ENCODE results near the gene PPM1F.

Gene PPM1F

DNA sequence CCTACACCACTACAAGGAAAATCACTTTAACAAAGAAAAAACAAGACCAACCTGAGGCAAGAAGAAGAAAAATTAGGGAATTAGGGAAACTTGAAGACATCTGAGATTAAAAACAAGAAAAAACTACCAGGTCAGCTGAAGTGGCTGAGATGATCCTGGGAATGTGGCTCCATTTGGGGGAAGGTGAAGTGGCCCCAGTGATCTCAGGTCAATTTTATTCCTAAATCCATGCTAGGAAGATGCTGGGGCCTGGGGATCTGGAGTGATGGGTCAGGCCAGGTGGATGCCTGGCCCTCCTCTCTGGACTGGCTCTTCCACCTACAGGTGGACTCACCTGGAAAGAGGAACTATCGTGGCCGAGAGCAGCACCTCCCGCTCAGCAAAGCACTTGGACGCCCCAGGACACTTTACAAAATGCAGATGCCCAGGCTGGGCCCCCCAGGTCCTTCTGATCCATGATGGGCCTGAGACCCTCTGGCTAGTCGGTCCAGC, 23.3 kb upstream of the PPM1F start:
- DNase-seq, result no peak

DNA sequence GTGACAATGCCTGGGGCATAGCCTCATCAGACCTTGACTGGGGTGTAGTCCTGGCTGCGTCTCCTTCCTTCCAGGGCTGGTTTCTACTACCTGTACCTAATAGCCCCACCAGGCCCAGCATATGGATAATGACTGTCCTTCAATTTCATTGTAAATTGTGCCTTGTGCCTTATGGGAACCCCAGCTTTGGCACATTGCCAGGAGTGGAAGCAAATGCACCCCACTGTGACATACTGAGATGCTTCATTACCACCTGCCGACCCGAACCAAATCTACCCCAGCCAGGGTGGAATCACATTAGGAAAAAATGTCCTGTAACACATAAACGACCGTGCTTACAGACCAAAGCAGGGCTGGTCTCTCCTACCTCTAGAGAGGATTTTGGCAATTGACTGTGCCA, 22.6 kb upstream of the PPM1F start:
- DNase-seq, result peak; percentile 74

DNA sequence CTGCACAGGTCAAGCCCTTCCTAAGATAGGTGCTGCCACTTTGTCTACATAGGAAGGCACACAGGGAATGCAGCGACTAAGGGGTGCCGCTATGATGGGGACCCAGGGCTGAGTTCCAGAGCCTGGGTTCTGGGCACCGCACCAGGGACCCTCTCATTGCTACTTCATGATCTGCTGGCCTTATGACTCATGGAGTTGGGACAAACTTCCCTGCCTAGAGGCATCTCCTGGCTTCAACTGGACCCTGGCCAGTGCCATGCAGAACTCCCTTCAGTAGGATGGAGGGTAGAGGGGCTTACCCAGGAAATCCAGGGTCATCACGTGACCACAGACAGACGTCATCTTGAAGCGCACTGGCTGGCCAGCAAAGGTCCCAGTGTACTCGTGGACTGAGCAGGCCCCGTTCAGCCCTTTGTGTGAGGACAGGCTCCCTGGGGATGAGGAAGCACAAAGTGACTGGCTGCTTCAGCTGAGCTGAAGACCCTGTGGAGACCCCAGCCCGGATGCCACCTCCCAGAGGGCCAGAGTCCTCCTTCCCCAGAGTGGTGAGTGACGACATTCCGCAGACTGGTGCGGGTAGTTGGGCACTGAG, 21.5 kb upstream of the PPM1F start:
- no peak for DNase-seq

DNA sequence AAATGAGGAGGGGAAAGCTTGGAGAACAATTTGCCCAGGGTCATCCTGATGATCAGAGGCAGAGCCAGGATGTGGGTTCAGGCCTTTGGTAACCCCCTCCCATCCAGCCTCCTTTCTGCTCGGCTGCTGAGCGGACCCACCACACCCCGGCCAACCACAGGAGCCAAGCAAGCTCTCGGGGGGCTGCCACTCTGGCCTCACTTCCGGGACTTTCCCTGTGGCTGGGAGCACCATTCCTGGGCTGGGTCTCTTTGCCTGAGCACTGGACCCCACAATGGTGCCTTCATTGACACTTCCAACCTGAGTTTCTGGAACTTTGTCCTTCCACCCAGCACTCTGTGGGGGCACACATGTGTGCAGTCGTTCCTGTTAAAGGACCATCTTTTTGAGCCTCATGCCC, 20.2 kb upstream of the PPM1F start:
- no peak for DNase-seq

DNA sequence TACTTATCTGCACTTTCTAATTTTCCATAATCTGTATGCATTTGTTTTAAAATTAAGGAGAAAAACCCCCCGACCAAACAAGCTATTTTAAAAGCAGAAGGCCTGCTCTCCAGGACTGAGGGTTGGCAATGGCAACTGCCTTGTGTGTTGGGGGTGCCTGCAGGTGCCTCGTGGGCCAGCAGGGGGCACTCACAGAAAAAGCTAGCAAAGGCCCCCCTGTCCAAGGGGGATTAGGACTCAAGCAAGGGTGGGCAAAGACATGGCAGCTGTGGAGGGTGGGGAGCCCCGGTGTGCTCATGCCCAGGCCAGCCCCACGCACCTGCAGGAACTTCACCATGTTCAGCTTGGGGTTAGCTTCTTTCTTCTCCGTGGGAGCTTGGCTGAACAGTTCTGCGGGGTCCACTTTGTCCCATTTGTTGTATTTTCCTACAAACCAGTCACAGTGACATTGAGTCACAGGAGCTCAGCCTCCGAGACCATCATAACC, 19.7 kb upstream of the PPM1F start:
- DNase-seq, result peak; percentile 16

DNA sequence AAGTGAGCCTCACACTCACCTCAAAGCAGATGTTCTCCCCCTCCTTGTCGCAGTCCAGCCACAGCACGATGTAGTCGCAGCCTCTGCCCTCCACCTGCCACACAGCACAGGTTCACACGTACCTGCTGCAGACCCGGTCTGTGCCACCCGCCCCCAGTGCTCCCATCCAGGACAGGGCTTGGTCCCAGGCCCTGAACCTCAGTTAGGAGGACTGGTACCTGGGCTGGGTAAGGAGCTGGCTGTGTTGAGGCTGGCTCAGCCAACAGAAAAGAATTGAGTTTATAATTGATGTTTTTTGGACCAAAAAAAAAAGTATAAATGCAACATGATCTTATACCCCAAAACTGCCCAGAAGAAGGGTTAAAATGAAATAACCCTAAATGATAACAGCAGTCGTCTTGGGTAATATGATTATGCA, 19.2 kb upstream of the PPM1F start:
- DNase-seq, result no peak

DNA sequence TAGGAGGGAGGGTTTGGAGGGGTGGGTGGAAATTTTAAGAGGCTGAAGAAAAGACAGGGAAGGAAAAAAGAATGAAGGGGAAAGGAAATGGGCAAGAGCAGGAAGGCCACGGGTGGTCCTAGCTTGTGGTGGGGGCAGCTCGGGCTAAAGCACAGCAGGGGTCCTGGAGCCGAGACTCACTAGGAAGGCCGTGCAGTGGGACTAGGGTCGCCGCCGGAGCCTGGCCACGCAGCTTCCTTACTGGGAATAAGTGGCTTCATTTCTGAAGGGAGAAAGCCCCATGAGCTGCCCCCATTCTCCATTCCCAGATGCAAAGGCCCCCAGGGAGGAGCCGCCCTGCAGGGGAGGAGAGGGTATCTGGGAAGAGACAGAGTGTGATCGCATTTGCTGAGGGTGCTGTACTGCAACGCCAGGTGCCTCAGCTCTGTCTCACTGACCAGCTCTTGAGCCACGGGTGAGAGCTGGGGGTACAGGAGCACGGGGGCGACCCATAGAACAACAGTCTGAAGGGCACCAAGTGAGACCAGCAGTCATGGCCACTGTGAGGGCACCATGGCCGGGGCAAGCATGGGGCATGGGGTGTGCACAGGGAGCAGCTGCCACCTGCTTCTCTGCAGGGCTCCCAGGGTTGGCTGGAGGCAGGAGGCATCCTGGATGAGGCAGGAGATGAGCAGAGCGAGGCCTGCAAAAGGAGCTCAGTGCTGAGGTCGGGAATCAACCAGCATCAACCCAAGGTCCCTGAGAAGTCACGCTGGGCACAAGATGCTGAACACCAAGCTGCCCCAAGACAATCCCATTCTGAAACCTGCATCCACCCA, 18.4 kb upstream of the PPM1F start:
- DNase-seq, result no peak

DNA sequence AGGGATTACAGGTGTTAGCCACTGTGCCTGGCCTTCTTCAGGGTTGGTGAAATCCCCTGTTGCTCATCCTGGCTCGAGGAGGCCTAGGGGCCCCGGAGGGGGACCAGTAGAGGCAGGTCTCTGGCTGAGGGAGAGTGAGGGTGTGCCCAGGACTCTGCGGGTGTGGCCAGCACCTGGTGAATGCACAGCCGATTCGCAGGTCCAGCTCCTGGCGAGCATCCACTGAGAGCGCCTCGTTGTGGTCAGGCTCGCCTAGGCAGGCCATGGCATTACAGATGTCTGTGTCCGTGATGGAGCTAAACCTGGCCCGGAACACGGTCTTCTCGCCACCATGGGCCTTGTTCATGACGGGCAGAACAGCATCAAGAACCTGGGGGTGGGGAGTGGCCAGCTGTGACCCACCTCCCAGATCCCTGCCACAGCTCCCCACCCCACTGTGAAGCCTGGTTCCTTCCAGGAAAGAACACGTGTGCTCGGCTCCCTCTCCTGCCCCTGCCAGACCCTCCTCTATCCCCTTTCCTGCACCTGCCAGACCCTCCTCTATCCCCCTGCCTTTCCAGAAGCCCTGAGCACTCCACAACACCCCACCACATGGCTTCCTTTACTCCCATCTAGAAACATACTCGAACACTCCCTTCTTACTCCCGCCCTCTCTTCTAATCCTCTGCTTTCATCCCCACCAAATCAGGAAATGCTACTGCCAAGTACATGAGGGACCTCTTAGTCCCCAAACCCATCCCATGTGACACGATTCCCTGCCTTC, 17.6 kb upstream of the PPM1F start:
- DNase-seq, result no peak

DNA sequence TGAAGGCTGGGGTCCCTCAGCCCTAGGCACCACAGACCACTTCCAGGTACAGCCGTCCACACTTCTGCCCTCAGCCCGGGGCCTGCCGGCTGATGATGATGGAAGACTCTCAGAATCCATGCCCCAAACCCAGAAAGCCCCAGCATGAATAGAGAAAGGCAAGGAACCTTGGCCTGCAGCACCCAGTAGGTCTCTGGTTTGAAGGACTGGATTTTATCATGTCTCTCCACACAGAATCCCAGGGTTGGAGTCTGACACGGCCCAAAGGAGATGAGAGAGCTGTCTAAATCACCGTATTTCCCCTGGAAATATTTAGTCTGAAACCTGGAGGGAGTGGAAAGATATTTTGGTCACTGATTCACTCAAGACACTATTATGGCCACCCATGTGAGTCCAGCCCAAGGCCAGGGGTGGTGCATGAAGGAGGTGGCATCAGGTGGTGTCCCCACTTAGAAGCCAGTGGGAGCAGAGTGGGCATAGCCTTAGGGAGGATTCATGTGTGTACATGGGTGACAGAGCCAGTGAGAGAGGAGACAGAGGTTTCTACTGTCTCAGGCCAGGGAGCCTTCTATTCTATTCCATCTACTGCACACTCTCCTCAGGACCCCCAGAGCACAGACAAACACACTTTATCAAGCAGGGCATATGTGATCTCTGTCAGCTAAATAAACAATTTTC, 15.9 kb upstream of the PPM1F start:
- DNase-seq, result no peak

DNA sequence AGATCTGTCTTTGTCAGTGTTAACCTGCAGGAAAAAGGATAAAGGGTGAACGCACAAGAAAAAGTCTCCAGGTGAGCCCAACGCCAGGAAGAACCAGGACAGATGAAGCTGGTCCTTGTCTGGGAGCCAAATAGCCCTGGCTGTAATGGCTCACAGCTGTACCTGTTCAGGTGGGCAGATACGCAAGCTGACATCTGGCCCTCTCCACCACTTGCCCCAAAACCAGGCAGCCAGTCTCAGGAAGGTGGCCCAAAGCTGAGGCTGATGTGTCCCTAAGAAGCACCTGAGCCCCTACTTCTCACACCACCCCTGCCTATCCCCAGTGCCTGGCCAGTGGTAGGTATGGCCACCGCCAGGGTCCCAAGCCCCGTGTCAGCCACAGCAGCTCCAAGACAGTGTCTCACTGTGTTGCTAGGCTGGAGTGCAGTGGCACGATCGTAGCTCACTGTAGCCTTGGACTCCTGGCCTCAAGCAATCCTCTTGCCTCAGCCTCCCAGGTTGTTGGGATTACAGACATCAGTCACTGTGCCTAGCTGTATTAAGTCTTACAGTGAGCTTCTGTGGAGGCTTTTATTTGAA, 15.1 kb upstream of the PPM1F start:
- DNase-seq, result no peak

DNA sequence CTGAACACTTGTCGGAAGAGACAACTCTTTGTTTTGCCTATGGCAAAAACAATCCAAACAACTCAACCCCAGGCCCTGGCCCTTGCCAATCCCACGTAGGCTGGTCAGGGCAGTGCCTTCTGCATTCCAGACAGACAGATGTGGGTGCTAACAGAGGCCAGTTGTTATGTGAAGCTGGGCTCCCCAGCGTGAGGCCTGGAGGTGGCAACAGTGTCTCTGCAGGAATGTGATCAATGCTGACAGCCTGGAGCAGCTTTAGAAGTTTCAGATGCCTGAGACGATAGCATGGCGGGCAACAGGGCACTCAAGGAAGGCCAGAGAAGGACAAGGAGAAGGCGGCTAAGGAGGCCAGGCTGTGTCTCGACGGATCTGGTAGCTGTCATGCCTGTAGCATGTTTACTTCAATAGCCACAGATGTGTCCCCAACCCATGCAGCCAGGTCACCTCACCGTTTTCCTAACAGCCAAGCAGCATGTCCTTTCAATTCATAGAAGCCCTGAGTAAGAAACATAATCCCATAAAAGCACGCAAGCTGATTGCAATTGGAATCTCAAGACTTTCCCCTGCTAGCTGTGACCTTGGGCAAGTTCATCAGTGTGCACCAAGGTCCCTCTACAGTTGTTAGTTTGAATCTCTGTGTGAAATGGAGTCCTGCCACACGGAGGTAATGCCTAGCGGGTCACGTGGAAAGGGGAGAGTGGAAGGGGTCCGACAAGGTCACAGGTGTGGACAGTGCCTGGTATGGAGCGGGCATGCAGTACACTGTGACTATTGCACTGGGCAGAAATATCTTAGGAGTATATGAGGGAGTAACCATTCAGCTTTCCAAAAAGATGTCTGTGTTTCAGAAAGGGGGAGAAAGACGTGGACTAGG, 14.2 kb upstream of the PPM1F start:
- no peak for DNase-seq

DNA sequence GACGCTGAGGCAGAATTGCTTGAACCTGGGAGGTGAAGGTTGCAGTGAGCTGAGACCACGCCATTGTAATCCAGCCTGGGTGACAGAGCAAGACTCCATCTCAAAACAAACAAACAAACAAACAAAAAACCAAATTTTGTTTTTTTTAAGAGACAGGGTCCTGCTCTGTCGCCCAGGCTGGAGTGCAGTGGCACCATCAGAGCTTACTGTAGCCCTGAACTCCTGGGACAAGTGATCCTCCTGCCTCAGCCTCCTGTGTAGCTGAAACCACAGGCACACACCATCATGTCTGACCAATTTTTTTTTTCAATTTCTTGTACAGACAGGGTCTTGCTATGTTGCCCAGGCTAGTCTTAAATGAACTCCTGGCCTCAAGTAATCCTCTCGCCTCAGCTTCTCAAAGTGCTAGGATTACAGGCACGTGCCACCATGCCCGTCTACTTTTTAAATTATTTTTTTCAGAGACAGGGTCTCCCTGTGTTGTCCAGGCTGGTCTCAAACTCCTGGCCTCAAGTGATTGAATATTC, 13.2 kb upstream of the PPM1F start:
- no peak for DNase-seq

DNA sequence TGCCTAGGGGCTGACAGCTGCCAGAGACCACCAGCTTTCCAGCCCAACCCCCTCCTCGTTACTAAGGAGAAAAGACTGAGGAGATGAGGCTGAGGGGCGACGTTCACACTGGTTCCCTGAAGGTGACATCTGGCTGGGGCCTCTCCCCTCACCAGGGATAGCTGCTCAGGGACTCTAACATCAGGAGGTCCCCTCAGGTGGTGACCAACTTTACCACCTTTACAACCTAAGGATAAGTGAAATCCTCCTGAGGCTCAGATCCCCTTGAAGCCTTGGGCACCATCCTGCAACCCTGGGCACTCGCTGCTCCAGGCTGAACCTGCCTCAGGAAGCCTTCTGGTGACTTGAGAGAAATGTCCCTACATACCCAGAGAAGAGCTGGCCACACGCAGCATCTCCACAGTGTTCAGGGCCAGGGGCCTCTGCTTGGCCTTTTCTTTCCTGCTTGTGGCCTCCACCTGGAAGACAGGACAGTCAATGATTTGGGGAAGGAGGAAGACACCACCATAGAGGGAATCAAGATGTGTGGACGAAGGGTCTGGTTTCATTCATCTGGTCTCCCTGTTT, 12.4 kb upstream of the PPM1F start:
- no peak for DNase-seq

DNA sequence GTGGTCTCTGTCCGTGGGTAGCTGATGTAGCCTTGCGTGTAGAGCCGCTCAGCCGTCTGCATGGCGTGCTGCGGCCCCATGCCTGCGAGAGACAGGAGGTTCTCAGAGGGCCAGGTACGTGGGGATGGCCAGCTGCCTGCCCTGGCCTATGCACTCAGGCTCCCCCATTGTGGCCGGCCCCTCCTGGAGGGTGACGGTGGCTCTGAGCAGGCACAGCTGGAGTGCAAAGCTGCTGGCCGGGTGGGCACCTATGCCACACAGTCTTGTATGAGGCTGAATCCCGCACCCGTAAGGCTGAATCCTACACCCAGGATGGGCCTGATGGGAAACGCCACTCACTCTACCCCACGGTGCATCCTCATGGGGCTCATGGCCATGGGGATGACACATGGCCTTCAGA, 11.6 kb upstream of the PPM1F start:
- DNase-seq, result no peak

DNA sequence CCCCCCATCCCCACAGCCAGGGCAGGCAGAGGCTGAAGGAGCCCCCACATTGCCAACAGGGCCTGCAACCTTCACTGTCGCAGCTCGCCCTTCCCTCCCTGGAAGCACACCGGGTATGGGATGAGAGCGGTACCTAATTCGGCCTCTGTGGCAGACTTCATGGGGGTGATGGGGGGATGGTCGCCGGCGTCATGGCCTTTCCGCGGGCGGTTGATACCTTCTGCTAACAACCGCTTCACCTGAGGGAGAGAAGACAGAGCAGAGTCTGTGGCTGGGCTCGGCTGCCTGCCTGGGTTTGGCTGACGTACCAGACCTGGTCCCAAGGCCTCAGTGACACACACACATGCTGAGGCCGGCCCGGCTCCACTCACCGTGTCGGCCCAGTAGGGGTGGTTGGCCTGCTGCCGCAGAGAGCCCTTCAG, 11.2 kb upstream of the PPM1F start:
- DNase-seq, result no peak

DNA sequence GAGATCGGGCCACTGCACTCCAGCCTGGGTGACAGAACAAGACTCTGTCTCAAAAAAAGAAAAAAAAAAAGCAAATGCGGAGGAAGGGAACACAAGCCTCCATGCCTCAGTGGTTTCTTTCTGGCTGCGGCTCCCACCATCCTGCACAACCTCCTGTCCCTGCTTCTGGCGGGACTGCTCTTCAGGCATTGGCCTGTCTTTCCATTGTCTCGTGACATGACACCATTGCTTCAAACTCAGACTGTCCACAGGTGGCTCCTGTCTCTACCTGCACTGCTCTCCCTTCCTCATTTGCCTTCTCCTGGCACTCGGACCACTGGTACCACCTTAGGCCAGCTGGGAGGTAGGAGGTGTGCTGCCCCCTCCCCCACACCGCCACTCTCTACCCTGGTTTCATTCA, 10.6 kb upstream of the PPM1F start:
- DNase-seq, result no peak

DNA sequence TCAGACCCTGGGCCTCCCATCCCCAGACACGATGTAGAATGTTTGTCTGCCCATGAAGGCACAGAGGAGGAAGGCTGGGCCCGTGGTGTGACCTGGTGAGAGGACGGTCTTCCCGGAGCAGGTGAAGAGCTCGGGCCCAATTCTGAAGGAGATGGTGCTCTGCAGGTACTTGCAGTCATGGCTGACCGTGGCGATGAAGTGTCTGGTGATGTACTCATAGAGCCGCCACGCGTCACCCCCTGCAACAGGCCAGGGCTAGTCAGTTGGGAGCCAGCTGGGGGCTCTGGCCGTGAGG, 10.0 kb upstream of the PPM1F start:
- DNase-seq, result no peak

DNA sequence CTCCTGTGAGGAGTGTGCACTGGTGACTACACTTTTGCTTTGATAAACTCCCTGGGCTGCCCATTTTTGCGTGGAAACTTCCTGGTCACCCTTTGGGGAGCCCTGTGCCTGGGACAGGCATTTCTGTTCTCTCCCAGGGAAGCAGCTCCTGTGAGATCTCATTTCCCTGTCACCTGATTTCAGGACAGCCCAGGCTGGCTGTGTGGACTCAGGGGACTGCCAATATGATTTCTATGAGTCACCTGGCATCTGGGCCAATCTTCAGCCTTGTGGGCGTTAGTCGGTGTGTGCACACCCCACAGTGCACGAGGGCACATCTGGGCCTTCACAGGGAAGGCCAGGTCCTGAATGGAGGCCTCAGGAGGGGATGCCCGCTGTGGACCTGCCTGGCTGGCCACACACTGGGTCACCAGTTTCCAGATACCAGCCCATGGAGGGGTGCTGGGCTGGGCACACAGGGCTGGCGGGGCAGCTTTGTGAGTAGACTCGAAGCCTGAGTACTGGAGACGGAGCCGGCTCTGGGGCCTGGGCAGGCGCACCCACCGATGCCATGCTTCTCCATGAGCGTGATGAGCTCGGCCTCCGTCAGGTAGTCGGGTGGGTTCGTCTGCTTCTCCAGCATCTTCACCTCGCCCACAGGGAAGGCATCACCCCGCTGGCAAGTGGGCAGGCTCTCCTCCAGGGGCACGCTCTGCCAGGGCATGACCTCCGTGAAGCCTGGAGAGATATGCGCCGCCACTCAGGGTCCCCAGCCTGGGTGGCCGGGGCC, 9.4 kb upstream of the PPM1F start:
- peak; percentile 12 for DNase-seq

DNA sequence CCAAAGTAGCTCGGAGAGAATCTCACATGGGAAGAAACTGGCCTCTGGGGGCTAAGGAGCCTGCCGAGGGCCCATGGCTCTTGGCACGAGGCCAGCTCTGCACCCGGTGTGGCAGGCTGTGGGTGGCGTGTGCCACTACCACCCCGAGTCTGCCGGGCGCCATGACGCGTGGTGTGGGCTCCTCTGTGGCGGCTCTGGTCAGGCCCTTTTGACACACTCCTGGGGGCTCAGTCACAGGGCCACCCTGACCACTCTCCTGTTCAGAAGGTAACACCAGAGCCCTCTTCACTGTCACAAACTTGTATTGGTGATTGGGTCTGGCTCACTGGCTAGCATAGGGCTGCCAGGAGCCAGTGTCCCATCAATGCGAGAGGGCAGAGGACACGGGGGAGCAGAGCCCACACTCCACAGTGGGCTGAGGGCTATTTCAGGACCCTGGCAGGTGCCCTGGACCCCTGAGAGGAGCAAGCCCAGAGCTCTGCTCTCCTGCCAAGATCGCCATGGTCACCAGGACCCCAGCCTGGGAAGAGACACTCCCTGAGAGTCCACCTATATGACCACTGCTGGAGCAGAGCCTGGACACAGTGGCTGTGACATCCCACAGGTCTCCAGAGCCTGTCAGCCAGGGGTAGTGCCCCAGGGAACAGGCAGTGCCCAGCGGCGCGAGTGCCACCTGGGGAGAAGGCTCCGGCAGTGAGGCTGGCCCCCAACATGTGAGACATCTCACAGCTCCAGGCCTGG, 8.6 kb upstream of the PPM1F start:
- DNase-seq, result no peak
